Measurements from ENCODE around the gene TOMM20. TPM values are rescaled to one million over a fixed set of nuclear protein-coding genes. Genes with fewer than 3 reads are reported as not detected.
"Not testable (repeated sequence)": the region's sequence is repeated elsewhere in the genome, so short reads cannot be mapped to it uniquely, and the experiment has no call there.

TOMM20 gene
- polyA plus RNA-seq, 1 donor from 2014 or later: 76.4 TPM

- Mint-ChIP-seq H3K36me3 (no peaks in the 10 kb centered on the region), H3K27me3 (no peaks in the 10 kb centered on the region), H3K9me3 (no peaks in the 10 kb centered on the region), H3K4me3 (peak overlapping the region in 1 of 4 donors; percentile 68), H3K27ac (peak overlapping the region in 1 of 3 donors; percentile 76), H3K4me1 (peaks cover 17 to 23% (median 19%) of the 10 kb centered on the region in 3 donors)
Measured at GRCh38 chr1:235073968-235074522, 54.6 kb downstream of the TOMM20 start.

- H3K4me3 Mint-ChIP-seq: no peak overlapping the region
- no peaks in the 10 kb centered on the region for H3K9me3 Mint-ChIP-seq
- H3K27me3 Mint-ChIP-seq: no peaks in the 10 kb centered on the region
- no peak overlapping the region for H3K27ac Mint-ChIP-seq
- H3K4me1 Mint-ChIP-seq: peaks cover 19 to 23% (median 19%) of the 10 kb centered on the region in 3 donors
- no peaks in the 10 kb centered on the region for H3K36me3 Mint-ChIP-seq
Measured at GRCh38 chr1:235073331-235073967, 55.2 kb downstream of the TOMM20 start.

GRCh38 chr1:235072577-235072976 is 56.1 kb downstream of the TOMM20 start:
- H3K4me3 Mint-ChIP-seq, H3K36me3 Mint-ChIP-seq, H3K27ac Mint-ChIP-seq, H3K9me3 Mint-ChIP-seq, H3K27me3 Mint-ChIP-seq: not testable (repeated sequence)
- H3K4me1 Mint-ChIP-seq: peaks cover 19 to 23% (median 19%) of the 10 kb centered on the region in 3 donors

- no peaks in the 10 kb centered on the region for H3K9me3 Mint-ChIP-seq
- H3K4me3 Mint-ChIP-seq: peak overlapping the region in 1 of 4 donors; percentile 8
- no peaks in the 10 kb centered on the region for H3K27me3 Mint-ChIP-seq
- no peaks in the 10 kb centered on the region for H3K36me3 Mint-ChIP-seq
- peak overlapping the region in 1 of 3 donors; percentile 55 for H3K27ac Mint-ChIP-seq
- peaks cover 19 to 23% (median 19%) of the 10 kb centered on the region in 3 donors for H3K4me1 Mint-ChIP-seq
Measured at GRCh38 chr1:235072096-235072495, 56.5 kb downstream of the TOMM20 start.

GRCh38 chr1:235070819-235071218 is 57.8 kb downstream of the TOMM20 start:
- H3K4me3 Mint-ChIP-seq: no peak overlapping the region
- H3K9me3 Mint-ChIP-seq: no peaks in the 10 kb centered on the region
- no peak overlapping the region for H3K27ac Mint-ChIP-seq
- peaks cover 16 to 18% (median 16%) of the 10 kb centered on the region in 3 donors for H3K4me1 Mint-ChIP-seq
- no peaks in the 10 kb centered on the region for H3K27me3 Mint-ChIP-seq
- no peaks in the 10 kb centered on the region for H3K36me3 Mint-ChIP-seq

- Mint-ChIP-seq H3K27ac (no peak overlapping the region), H3K4me3 (no peak overlapping the region), H3K27me3 (no peaks in the 10 kb centered on the region), H3K4me1 (peaks cover 6 to 9% (median 7%) of the 10 kb centered on the region in 3 donors), H3K36me3 (no peaks in the 10 kb centered on the region), H3K9me3 (no peaks in the 10 kb centered on the region)
Measured at GRCh38 chr1:235069577-235070563, 58.8 kb downstream of the TOMM20 start.

- no peak overlapping the region for H3K27ac Mint-ChIP-seq
Measured at GRCh38 chr1:235069176-235069575, 59.5 kb downstream of the TOMM20 start.

GRCh38 chr1:235068158-235069121 is 60.2 kb downstream of the TOMM20 start:
- Mint-ChIP-seq H3K4me1 (peaks cover 0 to 5% (median 3%) of the 10 kb centered on the region in 3 donors), H3K27ac (no peak overlapping the region), H3K9me3 (peaks cover 0 to under 1% (median 0%) of the 10 kb centered on the region in 3 donors), H3K36me3 (no peaks in the 10 kb centered on the region), H3K27me3 (no peaks in the 10 kb centered on the region), H3K4me3 (no peak overlapping the region)

More at GRCh38 chr1:235069176-235069575, 59.5 kb downstream of the TOMM20 start:
- peaks cover 0 to 3% (median 1%) of the 10 kb centered on the region in 3 donors for H3K4me1 Mint-ChIP-seq
- H3K36me3 Mint-ChIP-seq: no peaks in the 10 kb centered on the region
- no peaks in the 10 kb centered on the region for H3K9me3 Mint-ChIP-seq
- no peaks in the 10 kb centered on the region for H3K27me3 Mint-ChIP-seq
- no peak overlapping the region for H3K4me3 Mint-ChIP-seq

- Mint-ChIP-seq H3K36me3 (no peaks in the 10 kb centered on the region), H3K4me3 (no peak overlapping the region)
Measured at GRCh38 chr1:235067396-235068157, 61.1 kb downstream of the TOMM20 start.

GRCh38 chr1:235063068-235063765 is 65.4 kb downstream of the TOMM20 start:
- Mint-ChIP-seq H3K4me3 (no peak overlapping the region), H3K27ac (peak overlapping the region in 1 of 3 donors; percentile 20), H3K4me1 (peaks cover 3 to 22% (median 10%) of the 10 kb centered on the region in 3 donors), H3K36me3 (no peaks in the 10 kb centered on the region), H3K9me3 (peaks cover 0 to 1% (median 0%) of the 10 kb centered on the region in 3 donors), H3K27me3 (no peaks in the 10 kb centered on the region)

More at GRCh38 chr1:235067396-235068157, 61.1 kb downstream of the TOMM20 start:
- Mint-ChIP-seq H3K27me3 (no peaks in the 10 kb centered on the region), H3K9me3 (peaks cover 0 to 1% (median 0%) of the 10 kb centered on the region in 3 donors), H3K4me1 (peaks cover 0 to 10% (median 5%) of the 10 kb centered on the region in 3 donors), H3K27ac (peak overlapping the region in 1 of 3 donors; percentile 45)

- Mint-ChIP-seq H3K4me3 (peak overlapping the region in 2 of 4 donors; percentile 74 to 85), H3K36me3 (peaks cover 1% of the 10 kb centered on the region), H3K9me3 (peaks cover 0 to 1% (median 0%) of the 10 kb centered on the region in 3 donors), H3K27me3 (no peaks in the 10 kb centered on the region), H3K4me1 (peaks cover 3 to 22% (median 10%) of the 10 kb centered on the region in 3 donors), H3K27ac (no peak overlapping the region)
Measured at GRCh38 chr1:235060607-235061470, 67.8 kb downstream of the TOMM20 start.

Measured in IgD-negative memory B cell (primary cell).